Measurements from ENCODE around the gene SLC38A5. TPM values are rescaled to one million over a fixed set of nuclear protein-coding genes. Genes with fewer than 3 reads are reported as not detected.

SLC38A5 gene
- total and polyA plus RNA-seq, 9 of the 15 experiments (the other 6 are each of a cell fraction or from before 2014, with no cell fraction given) = 9.3 to 228 (median 142) TPM

GRCh38 chrX:48493890-48494364 lies 23.9 kb upstream of the SLC38A5 start:
- H3K9ac ChIP-seq (ENCODE audit: insufficient read depth in 1 of 2, low read depth in 2 of 2, low read length in 2 of 2) = no peak overlapping the region
- H2AFZ ChIP-seq (ENCODE audit: low read depth, low read length) = no peak overlapping the region
- H3K27ac ChIP-seq (ENCODE audit: extremely low read depth, low read depth, low read length) = no peak overlapping the region
- FAIRE-seq (peak; percentile 90), DNase-seq (ENCODE audit: extremely low read depth in 1 of 4, low spot score in 3 of 4) (peak; percentile 36 to 74 (median 41)), ATAC-seq (peak; percentile 82)
- CTCF ChIA-PET (ENCODE audit: low intra/inter-chr PET ratio) = interaction anchor here (0.6 to 1.2 kb wide), 2 partner anchors 394 to 997 kb away, joined by 3 read pairs; no protein-coding TSS in a partner anchor
- no peak overlapping the region for H3K4me2 ChIP-seq (ENCODE audit: insufficient read depth, low read length)
- WGBS (ENCODE audit: insufficient coverage, low coverage, missing lambda C conversion rate) = 31% methylated on average over 10 of the region's 10 CpGs
- no peak overlapping the region for H3K4me3 ChIP-seq
- BruUV-seq (replicated peaks) = no TSS peak
- no peaks in the 10 kb centered on the region for H4K20me1 ChIP-seq (replicated peaks; ENCODE audit: control insufficient read depth, insufficient read depth, low read length)
- intact Hi-C loops (cut with micrococcal nuclease) (loop anchor here (1.0 to 10.0 kb wide), 2 partner anchors 411 to 659 kb away; partner anchors contain the start of gene ZNF81), in situ Hi-C loops (cut with MboI) (loop anchor here (5.0 to 25.0 kb wide), 2 partner anchors 412 to 632 kb away; no protein-coding TSS in a partner anchor)
- H3K9me3 ChIP-seq (replicated peaks; ENCODE audit: control insufficient read depth, insufficient read depth, low read depth, low read length) = no peaks in the 10 kb centered on the region
- H3K4me1 ChIP-seq (replicated peaks in 1 of 2; ENCODE audit: control insufficient read depth in 2 of 2, insufficient read depth in 2 of 2, low read length in 2 of 2) = peaks cover 10 to 16% of the 10 kb centered on the region in 2 experiments; a peak in 4 of 5 replicates
- POLR2A ChIA-PET = interaction anchor here (0.5 to 1.0 kb wide), 2 partner anchors 9 to 26 kb away, joined by 3 to 4 read pairs; no protein-coding TSS in a partner anchor
- H3K79me2 ChIP-seq (ENCODE audit: control insufficient read depth, insufficient read depth, low read length) = no peaks in the 10 kb centered on the region
- no peaks in the 10 kb centered on the region for H3K9me1 ChIP-seq (ENCODE audit: control insufficient read depth, insufficient read depth, low read length)
- no peaks in the 10 kb centered on the region for H3K27me3 ChIP-seq (ENCODE audit: control insufficient read depth in 2 of 2, insufficient read depth in 2 of 2, low read length in 2 of 2)
- H3K36me3 ChIP-seq (ENCODE audit: control insufficient read depth, insufficient read depth, low read length) = no peaks in the 10 kb centered on the region
- TF ChIP-seq SMC3 (conservative IDR thresholded peaks at IDR 0.05; ENCODE audit: insufficient read depth, low read depth, low read length) (peak; percentile 32; the same call in 1 of the 2 replicates), NFIC (IDR thresholded peaks at IDR 0.05) (peak; percentile 90), RAD21 (CRISPR knock-in tag; conservative IDR thresholded peaks at IDR 0.05 in 1 of 2, IDR thresholded peaks at IDR 0.05 in 1 of 2) (peak; percentile 51 to 77), DEAF1 (CRISPR knock-in tag; IDR thresholded peaks at IDR 0.05) (peak; percentile 42; the same call in 1 of the 2 replicates), CTBP1 (IDR thresholded peaks at IDR 0.05; ENCODE audit: borderline replicate concordance) (peak; percentile 63; the same call in 1 of the 2 replicates), BCL6 (CRISPR knock-in tag; IDR thresholded peaks at IDR 0.05) (no peak), SOX6 (IDR thresholded peaks at IDR 0.05) (no peak), NRF1 (conservative IDR thresholded peaks at IDR 0.05 in 1 of 2, IDR thresholded peaks at IDR 0.05 in 1 of 2) (peak; percentile 66 to 71), CTCF (IDR thresholded peaks at IDR 0.05 in 2 of 3, conservative IDR thresholded peaks at IDR 0.05 in 1 of 3; ENCODE audit: insufficient read depth in 2 of 3, low read depth in 1 of 3, low read length in 3 of 3) (peak; percentile 65 to 77 (median 67)), ZNF445 (CRISPR knock-in tag; IDR thresholded peaks at IDR 0.05; ENCODE audit: low read depth) (no peak)

All from K562 (cell line).